Germinal center (tissue), 1 donor: ENCODE measurements around the gene SRMS.

ENCODE experiments used
- DNase-seq: peaks from one replicate; pipeline ENCODE4 v3.0.0; 2012; ENCODE audit warnings: mixed read lengths, low spot score

SRMS gene, protein sequence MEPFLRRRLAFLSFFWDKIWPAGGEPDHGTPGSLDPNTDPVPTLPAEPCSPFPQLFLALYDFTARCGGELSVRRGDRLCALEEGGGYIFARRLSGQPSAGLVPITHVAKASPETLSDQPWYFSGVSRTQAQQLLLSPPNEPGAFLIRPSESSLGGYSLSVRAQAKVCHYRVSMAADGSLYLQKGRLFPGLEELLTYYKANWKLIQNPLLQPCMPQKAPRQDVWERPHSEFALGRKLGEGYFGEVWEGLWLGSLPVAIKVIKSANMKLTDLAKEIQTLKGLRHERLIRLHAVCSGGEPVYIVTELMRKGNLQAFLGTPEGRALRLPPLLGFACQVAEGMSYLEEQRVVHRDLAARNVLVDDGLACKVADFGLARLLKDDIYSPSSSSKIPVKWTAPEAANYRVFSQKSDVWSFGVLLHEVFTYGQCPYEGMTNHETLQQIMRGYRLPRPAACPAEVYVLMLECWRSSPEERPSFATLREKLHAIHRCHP

DNA sequence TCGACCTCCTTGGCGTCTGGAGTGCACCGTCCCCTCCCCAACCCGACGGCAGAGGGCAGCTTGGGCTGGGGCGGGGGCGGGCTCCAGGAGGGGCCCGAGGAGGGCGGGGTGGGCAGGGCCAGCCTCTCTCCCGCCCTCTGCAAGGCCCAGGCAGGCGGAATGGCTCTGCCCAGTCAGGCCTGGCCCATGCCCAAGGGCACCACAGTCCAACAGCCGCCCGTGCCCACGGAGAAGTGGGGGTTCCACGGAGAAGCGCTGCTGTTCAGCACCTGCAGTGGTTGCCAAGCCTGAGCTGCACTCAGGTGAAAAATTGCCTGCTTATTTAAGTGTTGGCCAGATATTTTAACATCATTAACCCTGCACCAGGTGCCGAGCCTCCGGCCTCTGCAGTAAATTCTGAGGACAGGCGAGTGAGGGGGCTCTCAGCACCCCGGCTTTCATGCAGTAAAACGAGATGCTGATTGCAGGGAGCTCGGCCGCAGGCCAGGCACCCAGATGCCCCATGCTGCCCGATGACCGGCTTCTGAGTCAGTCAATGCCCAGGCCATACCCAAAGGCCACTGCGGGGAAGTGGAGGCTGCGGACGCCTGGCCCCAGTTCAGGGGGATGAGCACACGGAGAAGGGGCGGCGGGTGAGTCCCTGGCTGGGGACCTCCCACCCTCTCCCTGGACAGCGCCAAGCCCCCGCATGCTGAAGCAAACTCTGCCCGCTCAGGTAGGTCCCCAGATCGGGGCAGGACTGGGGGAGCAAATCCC lies at the start of gene SRMS:
Gene SRMS, minus strand, starts transcription at position 25 of the 756 bp plus-strand sequence. CDS start 286 bp downstream, outside the sequence.
- no peak for DNase-seq

DNA sequence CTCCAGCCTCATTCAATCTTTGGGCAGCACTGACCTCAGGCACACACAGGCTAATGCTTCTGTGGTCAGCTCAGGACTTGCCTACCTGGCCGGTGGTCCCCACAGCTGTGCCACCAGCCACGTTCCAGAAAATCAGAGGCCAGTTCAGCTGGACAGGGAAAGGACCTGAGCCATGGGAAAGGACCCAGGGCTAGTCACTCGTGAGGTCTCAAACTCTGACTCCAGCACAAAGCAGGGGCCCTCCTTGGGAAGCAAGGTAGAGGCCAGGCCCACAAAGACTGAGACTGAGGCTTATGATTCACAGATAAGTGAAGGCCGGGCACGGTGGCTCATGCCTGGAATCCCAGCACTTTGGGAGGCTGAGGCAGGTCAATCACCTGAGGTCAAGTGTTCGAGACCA lies 48.9 kb upstream of the SRMS start:
- no peak for DNase-seq

DNA sequence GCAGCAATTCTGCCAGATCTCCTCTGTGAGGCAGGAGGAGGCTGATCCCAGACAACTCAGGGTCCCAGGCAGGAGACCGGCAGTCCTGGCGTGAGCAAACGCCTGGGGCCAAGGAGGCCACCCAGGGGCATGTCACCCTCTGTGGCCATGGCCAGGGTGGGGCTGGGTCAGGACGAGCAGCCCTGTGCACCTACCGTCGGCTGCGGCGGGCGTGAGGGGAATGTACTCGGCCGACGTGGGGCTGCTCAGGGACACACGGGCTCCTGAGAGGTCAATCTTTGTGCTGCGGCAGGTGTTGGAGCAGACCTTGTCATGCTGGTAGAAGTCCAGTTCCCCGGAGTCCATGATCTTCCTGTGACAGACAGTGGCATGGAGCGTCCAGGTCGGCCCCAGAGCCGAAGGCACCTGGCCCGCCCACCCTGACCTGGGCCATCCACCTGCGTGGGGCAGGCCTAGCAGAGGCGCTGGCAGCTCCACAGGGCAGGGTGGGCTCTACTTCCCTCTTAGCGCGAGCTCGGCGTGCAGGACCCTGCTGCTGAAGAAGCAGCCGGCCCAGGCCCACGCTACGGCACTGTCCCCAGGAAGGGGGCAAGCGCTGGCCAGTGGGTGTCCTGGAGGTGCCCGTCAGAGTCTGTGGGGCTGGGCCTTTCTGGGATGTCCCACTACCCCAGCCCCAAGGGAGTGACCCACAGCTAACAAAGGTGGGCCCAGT lies 48.0 kb upstream of the SRMS start:
- DNase-seq: no peak

DNA sequence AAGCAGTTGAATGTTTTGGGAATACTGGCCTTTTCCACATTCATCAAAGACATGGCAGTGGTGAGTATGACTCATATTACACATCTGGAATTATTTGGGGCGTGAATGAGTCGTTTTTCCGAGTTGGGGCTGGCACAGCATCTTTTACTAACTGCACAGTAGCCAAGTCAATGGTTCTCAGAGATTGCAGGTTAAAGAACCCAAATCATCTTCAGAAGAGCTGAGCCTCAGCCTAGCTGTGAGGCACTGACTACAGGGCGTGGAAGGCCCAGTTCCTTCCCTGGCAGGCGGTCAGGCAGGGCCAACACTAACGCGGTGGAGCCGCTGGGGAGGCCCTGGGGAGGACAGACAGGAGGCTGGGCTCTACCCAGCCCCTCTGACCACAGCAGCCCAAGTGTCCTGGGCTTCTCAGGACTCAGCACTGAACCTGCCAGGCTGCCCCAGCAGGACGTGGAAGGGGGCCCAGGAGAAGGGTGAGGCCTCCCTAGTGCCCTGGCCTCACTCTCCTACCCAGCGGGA lies 46.6 kb upstream of the SRMS start:
- DNase-seq: no peak

DNA sequence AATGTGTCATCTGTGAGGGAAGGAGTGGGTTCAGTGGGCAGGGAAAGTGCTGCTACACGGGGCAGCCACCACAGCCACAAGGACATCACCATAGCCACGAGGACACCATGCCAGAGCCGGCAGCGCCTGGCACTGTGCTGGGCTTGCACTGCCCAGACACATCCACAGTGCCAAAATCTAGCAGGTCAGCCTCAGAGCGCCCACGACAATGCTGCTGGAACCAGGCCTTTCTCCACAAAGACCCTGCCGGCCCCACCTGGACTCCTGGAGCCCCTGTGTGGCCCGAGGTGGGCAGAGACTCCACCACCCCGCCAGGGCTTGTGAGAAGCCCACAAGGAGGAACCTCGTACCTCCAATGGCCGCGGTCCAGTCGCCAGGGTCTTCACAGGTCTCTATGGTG lies 45.1 kb upstream of the SRMS start:
- no peak for DNase-seq

DNA sequence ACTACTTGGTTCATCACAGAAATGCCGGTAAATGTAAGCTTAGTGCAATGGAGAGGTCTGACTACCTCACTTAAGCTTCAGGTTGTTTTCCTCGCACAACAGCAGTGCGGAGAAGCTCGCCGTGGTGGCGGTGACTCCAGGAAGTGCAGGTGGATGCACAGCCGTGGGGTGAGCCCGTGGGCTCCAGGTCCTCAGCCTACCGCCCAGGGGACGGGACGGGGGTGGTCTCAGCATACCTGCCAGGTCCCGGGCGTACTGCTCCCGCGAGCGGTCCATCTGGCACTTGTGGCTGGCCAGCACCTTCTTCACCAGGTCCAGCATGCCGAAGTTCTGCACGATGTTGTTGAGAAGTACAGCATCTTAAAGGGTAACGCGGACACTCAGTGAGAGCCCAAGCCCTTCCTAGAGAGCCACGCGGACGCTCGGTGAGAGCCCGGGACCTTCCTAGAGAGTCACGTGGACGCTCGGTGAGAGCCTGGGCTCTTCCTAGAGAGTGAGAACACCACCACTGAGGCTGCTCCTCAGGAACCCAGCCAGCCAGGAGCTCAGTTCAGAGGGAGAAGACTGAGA lies 44.3 kb upstream of the SRMS start:
- no peak for DNase-seq

DNA sequence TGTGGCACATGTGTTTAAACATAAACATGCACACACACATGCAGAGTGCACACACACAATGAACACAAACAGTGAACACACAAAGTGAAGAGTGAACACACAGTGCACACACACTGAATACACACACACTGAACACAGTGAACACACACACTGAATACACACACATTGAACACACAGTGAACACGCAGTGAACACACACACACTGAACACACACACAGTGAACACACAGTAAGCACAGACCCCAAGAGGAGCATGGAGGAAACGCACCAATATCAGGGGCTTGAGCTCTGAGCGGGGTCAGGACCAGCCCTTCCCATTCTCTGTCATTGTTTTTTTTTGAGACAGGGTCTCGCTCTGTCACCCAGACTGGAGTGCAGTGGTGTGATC lies 43.6 kb upstream of the SRMS start:
- DNase-seq: no peak

DNA sequence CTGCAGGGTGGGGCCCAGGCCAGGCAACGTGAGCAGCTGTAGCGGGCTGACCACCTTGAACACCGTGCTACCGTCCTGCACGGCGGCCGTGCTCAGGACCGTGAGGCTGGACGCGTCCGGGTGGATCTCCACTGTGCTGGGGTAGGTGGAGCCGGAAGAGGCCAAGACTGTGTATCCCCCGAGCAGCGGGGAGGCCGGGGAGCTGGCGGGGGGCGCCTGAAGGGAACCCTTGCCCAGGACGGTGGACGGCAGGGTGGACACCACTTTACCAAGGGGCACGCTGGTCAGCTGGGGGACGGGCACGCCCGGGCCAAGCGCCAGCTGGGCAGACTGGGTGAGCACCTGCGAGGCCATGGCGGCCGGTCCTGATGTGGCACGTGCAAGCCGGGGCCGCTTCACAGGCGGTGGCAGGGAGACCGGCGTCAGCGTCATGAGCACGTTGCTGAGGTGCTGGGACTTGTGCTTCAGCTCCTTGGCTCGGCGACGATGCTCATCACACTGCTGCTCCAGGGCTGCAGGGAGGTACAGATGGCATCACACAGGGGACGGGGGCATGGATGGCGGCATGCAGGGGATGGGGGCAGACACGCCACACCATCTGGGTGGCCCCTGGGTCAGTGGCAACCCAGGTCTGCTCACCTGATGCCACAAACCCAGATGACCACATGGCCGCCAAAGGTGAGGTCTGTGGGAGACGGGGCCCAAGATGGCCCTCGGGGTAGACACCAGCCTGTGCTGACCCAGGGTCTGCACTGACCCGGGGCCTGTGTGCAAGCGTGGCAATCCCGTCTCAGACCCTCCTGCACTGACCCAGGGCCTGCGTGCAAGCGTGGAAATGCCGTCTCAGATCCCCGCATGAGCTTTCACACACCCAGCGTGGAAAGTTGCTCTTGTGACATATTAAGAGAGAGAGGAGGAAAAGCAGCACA lies 42.9 kb upstream of the SRMS start:
- no peak for DNase-seq

DNA sequence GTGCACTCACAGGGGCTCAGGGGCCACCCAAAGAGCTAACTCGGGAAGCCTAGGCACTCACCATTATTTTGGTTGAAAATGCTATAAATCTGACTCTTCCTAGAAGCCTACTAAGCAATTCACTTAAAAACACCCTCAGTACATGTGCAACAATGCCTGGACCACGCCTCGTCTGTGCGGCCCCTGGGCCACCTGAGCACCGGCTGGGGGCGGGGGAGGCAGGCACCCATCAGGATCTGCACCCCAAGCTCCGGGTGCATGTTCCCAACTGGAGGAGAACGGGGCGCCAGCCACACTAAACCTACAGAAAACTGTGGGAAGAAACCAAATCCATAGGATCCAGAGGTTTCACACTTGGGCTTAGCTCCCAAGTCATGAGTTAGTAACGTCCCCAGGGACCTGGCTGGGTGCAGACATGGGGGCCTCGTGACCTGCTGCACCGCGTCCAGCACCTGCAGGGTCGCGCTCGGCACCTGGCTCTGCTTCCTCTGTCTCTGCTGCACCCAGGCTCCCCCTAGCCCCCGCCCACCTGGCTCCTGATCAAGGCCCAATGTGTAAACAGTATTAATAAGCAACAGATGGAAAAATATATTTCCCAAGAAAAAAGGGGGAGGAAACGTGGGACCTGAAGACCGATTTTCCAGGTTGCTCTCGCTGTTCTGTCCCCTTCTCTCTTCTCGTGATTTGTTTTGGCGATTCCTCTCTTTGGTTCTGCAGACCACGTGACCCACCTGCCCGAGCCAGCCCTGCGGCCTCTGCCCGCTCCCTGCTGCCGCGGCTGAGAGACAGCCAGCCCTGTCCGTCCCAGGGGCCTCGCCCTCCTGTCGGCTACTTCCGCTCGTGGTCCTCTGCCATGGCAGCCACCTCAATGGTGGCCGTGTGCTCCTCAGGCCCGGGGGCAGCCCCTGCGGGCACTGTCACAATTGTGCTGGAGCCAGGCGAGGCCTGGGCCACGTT lies 42.0 kb upstream of the SRMS start:
- no peak for DNase-seq

DNA sequence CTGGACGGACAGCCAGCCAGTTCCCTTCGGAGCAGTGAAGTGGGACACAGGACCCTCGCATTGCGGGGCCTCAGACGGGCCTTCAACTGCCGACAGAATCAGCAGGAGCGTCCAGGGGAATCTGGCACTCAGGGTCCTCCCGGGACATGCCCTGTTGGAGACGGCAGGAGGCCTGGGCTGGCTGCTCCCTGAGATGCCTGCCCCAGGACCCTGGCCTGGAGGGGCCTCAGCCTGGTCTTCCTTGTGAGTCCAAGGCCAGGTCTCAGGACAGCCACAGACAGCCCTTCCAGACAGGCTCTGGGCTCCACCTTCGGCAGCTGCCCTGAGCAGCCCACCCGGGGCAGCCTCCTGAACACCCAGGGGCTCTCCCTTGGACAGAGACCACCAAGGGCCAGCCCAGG lies 41.1 kb upstream of the SRMS start:
- no peak for DNase-seq

DNA sequence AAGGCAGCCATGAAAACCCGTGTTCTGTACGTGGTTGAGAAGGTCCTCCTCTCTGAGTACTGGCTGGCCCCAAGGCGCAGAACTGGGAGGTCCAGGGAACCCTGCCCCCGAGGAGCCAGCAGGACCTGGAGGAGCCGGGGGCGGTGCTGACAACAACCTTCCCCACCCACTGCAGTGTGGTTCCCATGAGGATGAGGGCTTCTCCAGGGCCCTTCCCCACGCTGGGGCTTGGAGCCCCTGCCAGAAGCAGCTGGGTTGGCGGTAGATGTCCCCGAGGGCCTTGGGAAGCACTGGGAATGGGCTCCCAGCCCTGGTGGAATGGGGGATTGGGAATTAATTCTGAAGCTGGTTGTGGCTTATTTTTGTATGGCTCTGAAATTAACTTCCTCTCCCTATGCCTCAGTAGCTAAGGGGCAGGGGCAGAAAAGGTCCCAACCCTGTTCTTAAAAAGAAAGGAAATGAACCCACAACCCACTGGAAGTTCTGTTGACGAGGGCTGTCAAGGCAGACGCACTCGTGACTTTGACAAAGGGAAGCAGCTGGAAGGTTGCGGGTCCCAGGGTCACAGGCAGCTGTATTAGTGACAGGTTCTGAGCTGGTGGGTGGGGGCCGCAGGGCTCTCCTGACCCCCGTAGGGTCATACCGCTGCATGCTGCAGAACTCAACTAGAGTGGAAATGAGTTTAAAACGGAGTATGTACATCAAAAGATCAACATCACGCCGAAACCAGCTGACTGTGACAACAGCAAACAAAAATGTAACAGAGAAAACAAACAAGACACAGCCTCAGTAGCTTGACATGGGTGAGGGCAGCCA lies 40.4 kb upstream of the SRMS start:
- DNase-seq: no peak

DNA sequence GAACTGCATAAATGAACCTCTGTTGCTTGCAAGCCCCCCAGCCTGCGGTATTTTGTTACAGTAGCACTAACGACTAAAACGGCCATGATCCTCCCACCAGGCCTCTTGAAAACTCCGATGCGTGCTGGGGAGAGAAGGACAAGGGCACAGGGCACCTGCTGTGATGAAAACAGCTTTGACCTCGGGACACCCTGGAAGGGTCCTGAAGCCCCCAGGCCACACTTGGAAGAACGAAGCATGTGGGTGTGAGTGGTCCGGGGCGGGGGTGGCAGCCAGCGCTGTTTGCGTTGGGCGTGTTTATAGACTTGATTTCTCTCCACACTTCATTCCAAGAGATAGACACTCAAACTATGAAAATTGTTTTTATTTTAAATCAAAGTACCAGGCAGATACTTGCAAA lies 39.7 kb upstream of the SRMS start:
- DNase-seq: no peak

DNA sequence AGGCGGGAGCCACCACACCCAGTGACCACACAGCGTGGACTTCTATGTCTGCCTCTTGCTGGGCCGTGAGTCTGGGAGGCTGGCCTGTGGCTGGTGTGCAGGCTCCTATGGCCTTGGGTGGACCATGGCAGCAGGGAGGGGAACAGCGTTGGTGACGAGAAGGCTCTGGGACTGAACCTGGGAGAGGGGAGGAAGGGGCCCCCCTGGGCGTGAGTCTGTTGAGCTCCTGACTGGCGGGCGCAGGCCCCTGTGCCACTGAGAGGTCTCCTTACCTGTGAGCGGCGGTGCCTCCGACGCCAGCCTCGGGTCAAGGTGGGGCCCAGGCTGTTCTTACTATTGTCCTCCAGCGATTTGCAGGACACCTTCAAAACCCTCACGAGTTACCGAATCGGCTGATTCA lies 39.2 kb upstream of the SRMS start:
- DNase-seq: no peak

DNA sequence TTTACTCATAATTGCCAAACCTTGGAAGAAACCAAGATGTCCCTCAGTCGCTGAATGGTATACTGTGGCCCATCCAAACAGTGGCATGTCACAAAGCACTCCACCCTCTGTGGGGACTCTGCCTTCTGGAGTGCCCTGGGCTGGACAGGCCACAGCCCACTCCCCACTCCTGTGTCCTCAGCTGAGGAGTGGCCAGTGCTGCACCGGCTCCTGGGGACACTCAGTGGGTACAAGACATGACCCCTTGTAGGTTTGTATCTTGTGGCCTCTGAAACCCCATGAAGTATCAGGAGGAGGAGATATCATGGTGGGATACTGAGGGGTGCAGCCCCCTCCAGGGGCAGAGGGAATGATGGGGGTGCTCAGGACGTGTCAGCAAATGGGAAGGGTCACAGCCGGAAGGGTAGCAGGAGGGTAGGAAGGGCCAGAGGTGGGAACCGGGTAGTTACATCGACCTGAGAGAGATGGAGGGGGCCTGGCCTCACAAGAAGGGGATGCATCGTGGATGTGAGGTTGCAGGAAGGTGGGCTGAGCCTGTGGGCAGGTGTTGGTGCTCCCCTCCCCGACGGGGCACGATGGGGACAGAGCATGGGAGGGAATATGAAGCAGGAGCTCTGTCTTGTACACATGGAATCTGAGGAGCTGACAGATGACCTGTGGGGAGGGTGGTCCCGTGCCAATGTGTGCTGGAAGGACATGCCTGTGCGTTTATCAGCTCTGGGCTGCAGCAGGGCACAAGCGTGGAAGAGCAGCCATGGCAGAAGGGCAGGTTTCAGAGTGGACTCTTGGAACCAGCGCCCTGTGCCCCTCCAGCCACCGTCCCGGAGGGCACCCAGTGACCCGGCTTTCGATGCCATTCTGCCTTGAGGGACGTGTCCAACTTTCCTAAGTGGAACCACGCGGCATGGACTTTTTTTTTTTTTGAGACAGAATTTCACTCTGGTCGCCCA lies 38.3 kb upstream of the SRMS start:
- DNase-seq: no peak

DNA sequence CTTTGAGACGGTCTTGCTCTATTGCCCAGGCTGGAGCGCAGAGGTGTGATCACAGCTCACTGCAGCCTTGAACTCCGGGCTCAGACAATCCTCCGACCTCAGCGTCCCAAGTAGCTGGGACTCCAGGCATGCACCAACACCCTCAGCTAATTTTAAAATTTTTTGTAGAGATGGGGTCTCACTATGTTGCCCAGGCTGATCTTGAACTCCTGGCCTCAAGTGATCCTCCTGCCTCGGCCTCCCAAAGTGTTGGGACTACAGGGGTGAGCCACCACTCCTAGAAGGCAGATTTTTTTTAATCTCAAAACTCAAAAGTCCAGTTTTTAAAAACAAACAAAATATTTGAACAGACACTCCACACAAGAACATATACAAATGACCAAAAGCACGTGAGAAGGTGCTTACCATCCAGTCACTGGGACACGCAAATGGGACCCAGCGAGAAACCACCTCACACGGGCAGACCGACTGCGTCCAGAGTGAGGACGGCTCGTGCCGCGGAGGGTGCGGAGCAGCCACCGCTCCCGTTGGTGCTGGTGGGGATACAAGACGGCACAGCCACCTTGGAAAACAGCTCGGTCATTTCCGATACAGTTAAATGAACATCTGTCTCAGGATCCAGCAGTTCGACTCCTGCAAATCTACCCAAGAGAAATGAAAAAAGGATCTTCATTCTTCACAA lies 35.0 kb upstream of the SRMS start:
- DNase-seq: no peak

DNA sequence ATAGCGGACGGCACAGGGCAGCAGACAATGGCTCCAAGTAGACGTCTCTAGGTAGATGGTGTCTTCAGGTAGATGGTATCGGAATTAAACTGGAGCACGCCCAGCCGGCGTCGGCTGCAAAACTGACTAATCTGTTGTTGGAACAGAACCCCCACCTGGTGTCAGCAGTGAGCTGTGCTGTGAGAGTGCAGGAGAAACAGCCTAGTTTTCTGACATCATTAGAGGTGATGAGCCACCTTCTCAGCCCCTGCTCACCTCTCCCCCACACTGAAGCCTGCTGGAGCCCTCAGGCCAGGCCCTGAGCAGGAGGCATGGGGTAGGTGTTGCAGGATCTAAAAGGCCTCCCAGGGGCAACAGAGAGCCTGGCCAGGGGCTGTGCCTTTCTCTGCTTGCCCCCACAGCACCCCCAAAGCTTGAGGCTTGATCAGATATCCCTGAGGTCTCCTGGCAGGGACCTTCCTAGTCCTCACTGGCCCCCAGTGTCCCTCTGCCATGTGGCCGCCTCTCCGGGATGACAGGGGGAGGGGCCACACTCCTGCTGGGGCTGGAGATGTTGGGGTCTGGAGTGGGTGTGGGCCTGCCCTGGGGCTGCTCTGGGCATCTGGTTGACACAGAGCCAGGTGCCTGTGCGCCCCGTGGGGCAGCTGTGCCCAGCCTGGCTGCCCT lies 33.4 kb upstream of the SRMS start:
- peak; percentile 48 for DNase-seq
